HG03432 (cell line): Measurements from ENCODE around the gene TIMM50.
"Not testable (repeated sequence)": the region's sequence is repeated elsewhere in the genome, so short reads cannot be mapped to it uniquely, and the experiment has no call there.

Experiments used
- ATAC-seq: cut with Tn5 transposase; IDR thresholded peaks from one replicate; pipeline ENCODE4 v1.9.1; 2021; ENCODE audit warnings: mild to moderate bottlenecking, moderate library complexity; ENCODE audit not compliant: unreplicated experiment

The TIMM50 gene

DNA sequence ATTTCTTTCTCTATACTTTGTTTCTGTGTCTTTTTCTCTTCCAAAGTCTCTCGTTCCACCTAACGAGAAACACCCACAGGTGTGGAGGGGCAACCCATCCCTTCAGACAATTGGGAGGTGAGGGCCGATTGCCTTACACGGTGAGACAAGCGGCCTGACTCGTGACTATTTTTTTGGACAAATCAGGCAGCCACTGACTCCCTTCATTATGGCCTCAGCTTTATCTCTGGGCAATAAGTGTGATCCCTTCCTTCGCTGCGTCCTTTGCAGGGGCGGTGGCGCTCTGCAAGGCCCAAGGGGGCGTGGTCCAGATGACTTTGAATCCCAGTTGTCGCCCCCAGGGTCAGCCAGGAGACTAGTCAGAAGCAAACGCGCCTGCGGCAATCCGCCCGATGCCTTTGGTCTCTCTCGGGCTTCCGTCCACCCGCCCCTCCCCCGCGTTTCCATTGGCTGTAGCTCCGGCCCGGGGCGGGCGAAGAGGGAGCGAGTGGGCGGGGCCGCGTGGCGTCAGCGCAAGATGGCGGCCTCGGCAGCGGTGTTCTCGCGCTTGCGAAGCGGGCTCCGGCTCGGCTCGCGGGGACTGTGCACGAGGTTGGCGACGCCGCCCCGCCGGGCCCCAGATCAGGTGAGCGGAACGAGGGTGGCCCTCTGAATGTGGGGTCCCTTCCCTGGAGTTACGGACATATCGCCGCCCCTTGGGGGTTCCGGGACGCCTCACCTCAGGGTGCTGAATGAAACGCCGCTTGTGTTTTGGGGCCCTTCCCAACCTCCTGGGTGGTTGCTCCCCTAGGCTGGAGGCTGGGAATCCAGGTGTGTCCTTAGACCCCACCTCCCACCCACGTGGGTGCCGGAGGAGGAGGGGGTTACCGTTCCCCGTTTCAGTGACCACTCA is at the start of gene TIMM50:
TSS of gene TIMM50 (plus strand) at position 502 of the 892 bp plus-strand sequence. CDS start at position 518, 16 bp downstream.
- ATAC-seq: peak; percentile 90

DNA sequence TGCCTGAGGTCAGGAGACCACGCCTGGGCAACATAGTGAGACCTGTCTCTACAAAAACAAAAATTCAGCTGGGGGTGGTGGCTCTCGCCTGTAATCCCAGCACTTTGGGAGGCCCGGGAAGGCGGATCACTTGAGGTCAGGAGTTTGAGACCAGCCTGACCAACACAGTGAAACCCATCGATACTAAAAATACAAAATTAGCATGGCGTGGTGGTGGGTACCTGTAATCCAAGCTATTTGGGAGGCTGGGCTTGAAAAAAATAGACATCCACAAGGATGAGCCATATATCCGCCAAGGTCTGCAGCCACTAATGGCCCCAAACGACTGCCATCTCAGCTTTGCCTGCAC is 48.0 kb upstream of the TIMM50 start:
- ATAC-seq: no peak

GRCh38 chr19:39433480-39434079 is 47.1 kb upstream of the TIMM50 start:
- no peak for ATAC-seq

DNA sequence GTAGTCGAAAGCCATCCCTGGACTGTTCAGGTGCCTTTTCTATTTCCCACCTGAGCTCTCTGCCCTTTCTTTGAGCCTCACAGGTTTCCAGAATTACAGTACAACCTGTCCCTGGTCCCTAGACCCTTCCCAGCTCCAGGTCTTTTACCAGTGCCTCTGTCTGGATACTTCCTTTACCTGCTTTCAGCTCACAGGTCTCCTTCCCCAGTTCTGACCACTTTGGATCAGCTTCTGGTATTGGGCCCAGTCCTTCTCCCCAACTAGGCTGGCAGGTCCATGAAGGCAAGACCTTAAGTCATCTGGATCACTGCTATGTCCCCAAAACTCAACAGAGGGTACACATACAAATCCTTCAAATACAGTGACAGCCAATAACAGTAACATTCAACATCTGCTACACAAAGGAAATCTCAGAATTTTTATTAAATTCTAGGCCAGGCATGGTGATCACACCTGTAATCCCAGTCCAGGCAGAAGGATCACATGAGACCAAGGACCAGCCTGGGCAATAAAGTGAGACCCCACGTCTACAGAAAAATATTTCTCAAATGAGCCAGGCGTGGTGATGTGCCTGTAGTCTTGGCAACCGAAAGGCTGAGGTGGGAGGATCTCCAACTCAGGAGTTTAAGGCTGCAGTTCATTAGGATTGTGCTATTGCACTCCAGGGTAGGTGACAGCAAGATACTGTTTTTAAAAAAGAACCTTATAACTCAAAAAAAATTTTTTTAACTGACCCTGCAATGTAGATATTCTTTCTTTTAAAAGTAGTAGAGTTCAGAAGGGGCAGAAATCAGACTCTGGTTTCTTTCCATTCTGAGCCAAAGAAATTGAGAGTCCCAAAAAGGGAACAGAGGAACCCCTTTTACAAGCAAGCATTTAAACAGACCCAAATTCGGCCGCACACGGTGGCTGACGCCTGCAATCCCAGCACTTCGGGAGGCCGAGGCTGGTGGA is 46.2 kb upstream of the TIMM50 start:
- ATAC-seq: no peak

- peak; percentile 83 for ATAC-seq
These were observed 44.9 kb upstream of the TIMM50 start, which contains the start of gene RPS16 for GRCh38 chr19:39435499-39436349. RPS16 (minus strand) TSS chr19:39435949; CDS start chr19:39435895, 54 bp downstream.

GRCh38 chr19:39436350-39436716 is 44.3 kb upstream of the TIMM50 start:
- no peak for ATAC-seq

GRCh38 chr19:39438270-39438934 is 42.2 kb upstream of the TIMM50 start:
- ATAC-seq: no peak

- ATAC-seq: no peak
These were observed 35.9 kb upstream of the TIMM50 start for GRCh38 chr19:39444598-39445195.

- ATAC-seq: peak; percentile 83
These were observed 35.2 kb upstream of the TIMM50 start, which contains the start of gene SUPT5H for GRCh38 chr19:39445196-39446111. SUPT5H (plus strand) TSS chr19:39445582; CDS start chr19:39445891, 309 bp downstream.

GRCh38 chr19:39446365-39447084 is 34.1 kb upstream of the TIMM50 start:
- no peak for ATAC-seq

DNA sequence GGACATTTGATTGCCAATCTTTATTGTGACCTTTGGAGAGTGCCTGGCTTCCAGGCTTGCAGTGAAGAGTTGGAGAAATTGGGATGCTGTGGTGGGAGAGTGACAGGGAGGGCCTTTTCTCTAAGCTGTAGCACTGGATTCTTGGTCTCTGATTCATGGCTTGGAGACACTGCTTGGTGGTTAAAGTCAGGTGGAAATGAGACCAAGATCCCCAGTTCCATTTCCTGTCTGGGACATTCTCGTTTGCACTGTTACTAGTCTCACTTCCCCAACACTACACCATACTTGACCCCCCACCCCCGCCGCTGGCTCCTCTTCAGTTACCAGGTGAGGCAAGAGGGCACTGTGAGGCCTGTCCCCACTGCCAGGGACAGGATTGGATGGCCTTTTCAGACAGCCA is 32.4 kb upstream of the TIMM50 start:
- ATAC-seq: no peak

DNA sequence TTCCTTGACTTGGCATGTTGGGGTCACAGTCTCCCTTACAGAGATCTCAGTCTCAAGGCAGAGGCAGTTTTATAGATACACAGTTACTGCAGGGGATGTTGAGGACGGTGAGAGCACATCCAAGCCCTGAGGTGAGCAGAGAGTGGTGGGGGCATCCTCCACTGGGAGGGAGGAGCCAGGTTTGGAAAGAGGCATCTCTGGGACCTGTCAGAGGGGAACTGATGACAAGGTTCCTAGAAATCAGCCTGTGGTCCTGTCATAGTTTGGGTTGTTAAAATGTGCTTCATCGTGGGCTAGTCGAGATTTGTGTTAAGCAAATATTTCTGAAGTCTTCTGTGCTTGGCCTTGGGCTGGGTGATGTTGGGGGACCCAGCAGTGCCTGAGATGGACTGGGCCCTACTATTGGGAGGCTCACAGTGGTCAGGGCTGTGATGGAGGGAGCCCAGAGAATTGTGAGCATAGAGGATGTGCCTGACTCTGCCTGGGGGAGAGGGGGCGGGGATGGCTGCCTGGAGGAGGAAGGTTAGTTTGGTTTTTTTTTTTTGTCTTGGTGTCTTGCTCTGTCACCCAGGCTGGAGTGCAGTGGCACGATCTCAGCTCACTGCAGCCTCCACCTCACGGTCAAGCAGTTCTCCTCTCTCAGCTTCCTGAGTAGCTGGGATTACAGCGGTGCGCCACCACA is 31.4 kb upstream of the TIMM50 start:
- no peak for ATAC-seq

DNA sequence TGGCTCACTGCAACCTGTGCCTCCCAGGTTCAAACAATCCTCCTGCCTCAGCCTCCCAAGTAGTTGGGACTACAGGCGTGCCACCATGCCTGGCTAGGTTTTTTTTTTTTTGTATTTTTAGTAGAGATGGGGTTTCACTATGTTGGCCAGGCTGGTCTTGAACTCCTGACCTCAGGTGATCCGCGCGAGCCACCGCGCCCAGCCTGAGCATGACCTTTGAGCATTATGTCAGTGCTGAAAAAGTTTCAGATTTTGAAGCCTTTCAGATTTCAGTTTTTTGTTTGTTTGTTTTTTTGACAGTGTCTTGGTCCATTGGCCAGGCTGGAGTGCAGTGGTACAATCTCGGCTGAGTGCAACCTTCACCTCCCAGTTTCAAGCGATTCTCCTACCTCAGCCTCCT is 29.4 kb upstream of the TIMM50 start:
- ATAC-seq: not testable (repeated sequence)

- ATAC-seq: no peak
These were observed 17.2 kb upstream of the TIMM50 start for GRCh38 chr19:39463403-39463802.

DNA sequence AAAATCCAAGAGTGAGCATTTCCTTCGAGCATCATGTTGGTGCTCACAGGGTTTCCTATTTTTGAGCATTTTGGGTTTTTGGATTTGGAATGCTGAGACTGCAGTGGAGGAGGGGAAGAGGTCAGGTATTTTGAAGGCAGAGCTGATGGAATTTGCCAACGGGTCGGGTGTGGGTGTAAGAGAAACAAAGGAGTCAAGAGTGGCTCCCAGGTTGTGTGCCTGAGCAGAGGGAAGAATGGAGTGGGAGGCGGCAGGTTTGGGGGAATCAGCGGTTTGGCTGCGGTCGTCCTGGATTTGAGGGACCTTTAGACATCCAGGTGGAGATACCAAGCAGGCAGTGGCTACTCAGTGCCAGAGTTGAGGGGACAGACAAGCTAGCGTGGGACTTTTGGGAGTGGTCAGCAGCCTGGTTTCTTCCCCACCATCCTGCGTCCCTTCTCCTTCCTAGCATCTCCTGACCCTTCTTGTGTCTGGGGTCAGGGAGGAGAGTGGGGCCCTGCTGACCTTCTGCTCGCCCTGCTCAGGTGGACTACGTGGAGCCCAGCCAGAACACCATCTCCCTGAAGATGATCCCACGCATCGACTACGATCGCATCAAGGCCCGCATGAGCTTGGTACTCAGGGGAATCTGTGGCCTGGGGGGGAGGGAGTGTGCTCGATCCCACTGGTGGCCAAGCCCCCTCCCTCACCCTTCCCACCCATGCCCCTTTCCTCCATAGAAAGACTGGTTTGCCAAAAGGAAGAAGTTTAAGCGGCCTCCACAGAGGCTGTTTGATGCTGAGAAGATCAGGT is 14.5 kb upstream of the TIMM50 start:
- no peak for ATAC-seq

DNA sequence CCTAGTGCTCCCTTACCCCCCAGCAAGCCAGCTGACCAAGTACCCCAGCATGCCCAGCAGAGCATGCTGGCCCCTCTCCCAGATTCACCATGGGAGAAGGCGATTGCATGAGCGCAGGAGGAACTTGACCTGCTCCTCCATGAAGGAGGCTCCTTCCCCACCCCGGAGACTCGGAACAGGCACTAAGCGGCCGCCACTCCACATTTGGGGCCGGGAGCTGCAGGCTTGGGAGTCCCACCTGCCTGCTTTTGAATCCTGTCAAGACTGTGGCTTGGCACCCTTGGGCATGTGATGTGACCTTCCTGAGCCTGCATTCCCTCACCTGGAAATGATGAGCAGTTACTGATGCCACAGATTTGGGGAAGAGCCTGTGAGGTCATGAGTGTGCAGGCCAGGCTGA is 12.7 kb upstream of the TIMM50 start:
- no peak for ATAC-seq
